ENCODE data around the gene HIP1.
"Not testable (repeated sequence)": the region's sequence is repeated elsewhere in the genome, so short reads cannot be mapped to it uniquely, and the experiment has no call there.

Gene HIP1

GRCh38 chr7:75738604-75738974 lies at the start of gene HIP1:
TSS of gene HIP1 (minus strand) at chr7:75738941. CDS start at chr7:75738920, 21 bp downstream.
- H3K4me3 ChIP-seq (replicated peaks; ENCODE audit: low read depth, low read length), result peak within 1 kb of the TSS; percentile 87
- no peak for TF ChIP-seq CTCF (IDR thresholded peaks at IDR 0.05; ENCODE audit: low read length, missing control alignments)
- no peak for DNase-seq (ENCODE audit: low read depth)

GRCh38 chr7:75788154-75788847 lies 49.6 kb upstream of the HIP1 start:
- not testable (repeated sequence) for DNase-seq (ENCODE audit: low read depth); H3K4me3 ChIP-seq (replicated peaks; ENCODE audit: low read depth, low read length)

GRCh38 chr7:75783058-75783457 lies 44.3 kb upstream of the HIP1 start:
- not testable (repeated sequence) for H3K4me3 ChIP-seq (replicated peaks; ENCODE audit: low read depth, low read length); DNase-seq (ENCODE audit: low read depth)

- not testable (repeated sequence) for DNase-seq (ENCODE audit: low read depth); H3K4me3 ChIP-seq (replicated peaks; ENCODE audit: low read depth, low read length)
Observed at GRCh38 chr7:75780647-75781273, 42.0 kb upstream of the HIP1 start.

GRCh38 chr7:75779516-75779915 lies 40.8 kb upstream of the HIP1 start:
- not testable (repeated sequence) for DNase-seq (ENCODE audit: low read depth); H3K4me3 ChIP-seq (replicated peaks; ENCODE audit: low read depth, low read length)

- H3K4me3 ChIP-seq (replicated peaks; ENCODE audit: low read depth, low read length); DNase-seq (ENCODE audit: low read depth): not testable (repeated sequence)
Observed at GRCh38 chr7:75779035-75779434, 40.3 kb upstream of the HIP1 start.

- no peak for TF ChIP-seq CTCF (IDR thresholded peaks at IDR 0.05; ENCODE audit: low read length, missing control alignments)
- peak; percentile 65 for DNase-seq (ENCODE audit: low read depth)
- H3K4me3 ChIP-seq (replicated peaks; ENCODE audit: low read depth, low read length), result no peak overlapping the region
Observed at GRCh38 chr7:75776295-75776971, 37.7 kb upstream of the HIP1 start.

- DNase-seq (ENCODE audit: low read depth); H3K4me3 ChIP-seq (replicated peaks; ENCODE audit: low read depth, low read length): not testable (repeated sequence)
Observed at GRCh38 chr7:75773958-75774357, 35.2 kb upstream of the HIP1 start.

- no peak for TF ChIP-seq CTCF (IDR thresholded peaks at IDR 0.05; ENCODE audit: low read length, missing control alignments)
- H3K4me3 ChIP-seq (replicated peaks; ENCODE audit: low read depth, low read length), result no peak within 1 kb of the TSS
- DNase-seq (ENCODE audit: low read depth), result peak; percentile 71
Observed at GRCh38 chr7:75772081-75773077, 33.6 kb upstream of the HIP1 start, which contains the start of gene CCL26. TSS of gene CCL26 (minus strand) at chr7:75772211. CDS start at chr7:75772176, 35 bp downstream.

All from fibroblast of pulmonary artery (primary cell).